Measurements from ENCODE around the gene IQSEC1.

IQSEC1 gene

DNA sequence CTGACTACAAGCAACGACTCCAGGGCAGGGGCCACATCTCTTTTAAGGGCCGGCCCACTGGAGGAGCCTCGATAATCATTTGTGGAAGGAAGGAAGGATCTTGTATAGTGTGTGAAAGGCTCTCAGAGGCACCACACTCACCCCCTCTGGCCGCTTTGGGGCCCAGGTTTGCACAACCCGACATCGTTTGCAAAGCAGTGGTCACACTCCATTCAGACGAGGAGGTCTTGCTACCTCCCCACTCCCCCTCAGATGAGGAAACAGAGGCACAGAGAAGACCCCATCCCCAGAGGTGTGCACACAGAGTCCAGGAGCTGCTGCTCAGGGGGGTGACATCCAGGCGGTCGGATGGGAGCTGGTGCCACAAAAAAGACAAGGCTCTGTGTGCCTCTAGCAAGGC lies 29.6 kb downstream of the IQSEC1 start:
- Histone ChIP-seq H3K9ac (ENCODE audit: low read length) (no peak overlapping the region), H2AFZ (ENCODE audit: low read depth, low read length, severe bottlenecking) (no peak overlapping the region), H3K79me2 (ENCODE audit: insufficient read depth, low read length) (no peaks in the 10 kb centered on the region), H3K36me3 (ENCODE audit: low read length) (no peaks in the 10 kb centered on the region), H3K27ac (ENCODE audit: low read depth, low read length) (no peak overlapping the region), H3K4me2 (ENCODE audit: low read depth, low read length, poor library complexity, severe bottlenecking) (no peak overlapping the region), H4K20me1 (ENCODE audit: low read depth, low read length) (no peaks in the 10 kb centered on the region), H3K9me2 (replicated peaks; ENCODE audit: insufficient read depth, low read length) (no peaks in the 10 kb centered on the region), H3K27me3 (ENCODE audit: low read length) (no peaks in the 10 kb centered on the region; the same call in 1 of the 2 replicates), H3K9me3 (ENCODE audit: insufficient read depth, low read length) (no peaks in the 10 kb centered on the region), H3K4me3 (ENCODE audit: insufficient read depth, low read length, poor library complexity, severe bottlenecking) (no peak overlapping the region), H3F3A (ENCODE audit: insufficient read depth) (no peaks in the 10 kb centered on the region)
- TF ChIP-seq, protein P1, sequence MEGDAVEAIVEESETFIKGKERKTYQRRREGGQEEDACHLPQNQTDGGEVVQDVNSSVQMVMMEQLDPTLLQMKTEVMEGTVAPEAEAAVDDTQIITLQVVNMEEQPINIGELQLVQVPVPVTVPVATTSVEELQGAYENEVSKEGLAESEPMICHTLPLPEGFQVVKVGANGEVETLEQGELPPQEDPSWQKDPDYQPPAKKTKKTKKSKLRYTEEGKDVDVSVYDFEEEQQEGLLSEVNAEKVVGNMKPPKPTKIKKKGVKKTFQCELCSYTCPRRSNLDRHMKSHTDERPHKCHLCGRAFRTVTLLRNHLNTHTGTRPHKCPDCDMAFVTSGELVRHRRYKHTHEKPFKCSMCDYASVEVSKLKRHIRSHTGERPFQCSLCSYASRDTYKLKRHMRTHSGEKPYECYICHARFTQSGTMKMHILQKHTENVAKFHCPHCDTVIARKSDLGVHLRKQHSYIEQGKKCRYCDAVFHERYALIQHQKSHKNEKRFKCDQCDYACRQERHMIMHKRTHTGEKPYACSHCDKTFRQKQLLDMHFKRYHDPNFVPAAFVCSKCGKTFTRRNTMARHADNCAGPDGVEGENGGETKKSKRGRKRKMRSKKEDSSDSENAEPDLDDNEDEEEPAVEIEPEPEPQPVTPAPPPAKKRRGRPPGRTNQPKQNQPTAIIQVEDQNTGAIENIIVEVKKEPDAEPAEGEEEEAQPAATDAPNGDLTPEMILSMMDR (IDR thresholded peaks at IDR 0.05; ENCODE audit: insufficient read depth, low read length, poor library complexity, severe bottlenecking): no peak
- TF ChIP-seq EZH2phosphoT487 (conservative IDR thresholded peaks at IDR 0.05; ENCODE audit: low read length): no peak

DNA sequence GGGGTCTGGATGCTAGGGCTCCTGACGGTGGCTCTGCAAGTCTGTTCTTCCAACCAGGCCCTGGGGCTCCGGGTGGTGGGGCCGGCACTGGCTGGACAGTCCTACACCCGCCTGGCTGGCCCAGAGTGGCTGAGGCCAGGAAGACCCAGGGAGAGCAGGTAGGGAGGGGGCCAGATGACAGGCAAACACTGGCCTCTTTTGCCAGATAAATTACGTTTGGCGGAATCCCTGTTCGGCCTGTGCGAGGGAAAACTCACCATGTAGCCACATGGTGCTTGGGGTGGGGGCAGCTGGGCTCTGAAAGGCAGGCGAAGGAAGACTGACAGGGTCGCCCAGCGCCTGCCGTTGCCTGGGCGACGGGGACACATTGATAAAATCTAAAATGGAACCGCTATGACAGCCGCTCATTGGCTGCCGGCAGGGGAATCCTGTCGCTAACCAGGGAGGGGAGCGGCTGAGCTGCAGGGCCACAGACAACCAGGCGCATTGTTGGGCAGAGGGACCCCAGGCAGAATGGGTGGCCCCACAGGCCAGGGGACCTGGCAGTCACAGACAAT lies 30.4 kb downstream of the IQSEC1 start:
- H3K79me2 ChIP-seq (ENCODE audit: insufficient read depth, low read length): no peaks in the 10 kb centered on the region
- H3K9ac ChIP-seq (ENCODE audit: low read length): no peak overlapping the region
- no peak overlapping the region for H3K4me3 ChIP-seq (ENCODE audit: insufficient read depth, low read length, poor library complexity, severe bottlenecking)
- H3K4me2 ChIP-seq (ENCODE audit: low read depth, low read length, poor library complexity, severe bottlenecking): no peak overlapping the region
- no peaks in the 10 kb centered on the region for H3K36me3 ChIP-seq (ENCODE audit: low read length)
- no peaks in the 10 kb centered on the region for H3F3A ChIP-seq (ENCODE audit: insufficient read depth)
- no peaks in the 10 kb centered on the region for H3K9me2 ChIP-seq (replicated peaks; ENCODE audit: insufficient read depth, low read length)
- no peaks in the 10 kb centered on the region for H3K9me3 ChIP-seq (ENCODE audit: insufficient read depth, low read length)
- H4K20me1 ChIP-seq (ENCODE audit: low read depth, low read length): no peaks in the 10 kb centered on the region
- H3K27me3 ChIP-seq (ENCODE audit: low read length): no peaks in the 10 kb centered on the region; the same call in 1 of the 2 replicates
- no peak overlapping the region for H3K27ac ChIP-seq (ENCODE audit: low read depth, low read length)
- no peak overlapping the region for H2AFZ ChIP-seq (ENCODE audit: low read depth, low read length, severe bottlenecking)
- TF ChIP-seq, protein P1 (IDR thresholded peaks at IDR 0.05; ENCODE audit: insufficient read depth, low read length, poor library complexity, severe bottlenecking): no peak
- TF ChIP-seq EZH2phosphoT487 (conservative IDR thresholded peaks at IDR 0.05; ENCODE audit: low read length): no peak

DNA sequence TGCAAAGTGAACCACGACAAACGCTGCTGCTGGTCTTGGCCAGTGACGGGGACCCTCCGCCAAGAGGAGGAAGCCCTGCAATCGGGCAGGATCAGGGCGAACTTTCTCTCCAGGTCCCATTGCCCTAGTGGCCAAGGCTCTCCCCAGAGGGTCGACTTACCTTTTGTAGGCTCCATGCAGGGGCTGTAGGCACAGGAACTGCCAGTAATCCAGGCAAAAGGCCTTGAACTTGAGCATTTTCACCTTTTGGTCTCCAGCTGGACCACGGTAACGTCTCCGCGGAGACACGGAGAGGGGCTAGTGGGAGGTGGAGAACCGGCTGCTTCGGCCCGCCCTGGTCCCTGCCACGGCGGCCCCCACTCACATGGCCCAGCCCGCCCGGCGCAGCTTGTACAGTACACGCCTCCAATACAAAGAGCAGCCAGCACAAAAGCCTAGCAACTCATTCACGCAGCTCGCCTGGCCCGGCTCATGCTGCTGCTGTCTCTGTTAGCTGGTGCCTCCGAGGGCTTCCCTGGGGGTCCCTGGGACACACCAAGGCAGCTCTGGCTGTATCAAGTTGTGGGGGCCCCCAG lies 31.0 kb downstream of the IQSEC1 start:
- H2AFZ ChIP-seq (ENCODE audit: low read depth, low read length, severe bottlenecking): no peak overlapping the region
- no peak overlapping the region for H3K9ac ChIP-seq (ENCODE audit: low read length)
- no peaks in the 10 kb centered on the region; the same call in 1 of the 2 replicates for H3K27me3 ChIP-seq (ENCODE audit: low read length)
- H3K27ac ChIP-seq (ENCODE audit: low read depth, low read length): no peak overlapping the region
- no peaks in the 10 kb centered on the region for H3K9me3 ChIP-seq (ENCODE audit: insufficient read depth, low read length)
- no peak overlapping the region for H3K4me2 ChIP-seq (ENCODE audit: low read depth, low read length, poor library complexity, severe bottlenecking)
- no peaks in the 10 kb centered on the region for H3K36me3 ChIP-seq (ENCODE audit: low read length)
- H4K20me1 ChIP-seq (ENCODE audit: low read depth, low read length): no peaks in the 10 kb centered on the region
- no peaks in the 10 kb centered on the region for H3K9me2 ChIP-seq (replicated peaks; ENCODE audit: insufficient read depth, low read length)
- H3F3A ChIP-seq (ENCODE audit: insufficient read depth): no peaks in the 10 kb centered on the region
- H3K79me2 ChIP-seq (ENCODE audit: insufficient read depth, low read length): no peaks in the 10 kb centered on the region
- H3K4me3 ChIP-seq (ENCODE audit: insufficient read depth, low read length, poor library complexity, severe bottlenecking): no peak overlapping the region
- no peak for TF ChIP-seq EZH2phosphoT487 (conservative IDR thresholded peaks at IDR 0.05; ENCODE audit: low read length)
- TF ChIP-seq, protein P1 (IDR thresholded peaks at IDR 0.05; ENCODE audit: insufficient read depth, low read length, poor library complexity, severe bottlenecking): no peak
